Bone marrow (tissue), 2 donors: ENCODE measurements around the gene CLK2.
"Not testable (repeated sequence)": the region's sequence is repeated elsewhere in the genome, so short reads cannot be mapped to it uniquely, and the experiment has no call there.

Source experiments
- DNase-seq, 2 donors: peaks; one replicate each; lab custom pipeline; 2025; lab: John Stamatoyannopoulos, UW

CLK2 gene

DNA sequence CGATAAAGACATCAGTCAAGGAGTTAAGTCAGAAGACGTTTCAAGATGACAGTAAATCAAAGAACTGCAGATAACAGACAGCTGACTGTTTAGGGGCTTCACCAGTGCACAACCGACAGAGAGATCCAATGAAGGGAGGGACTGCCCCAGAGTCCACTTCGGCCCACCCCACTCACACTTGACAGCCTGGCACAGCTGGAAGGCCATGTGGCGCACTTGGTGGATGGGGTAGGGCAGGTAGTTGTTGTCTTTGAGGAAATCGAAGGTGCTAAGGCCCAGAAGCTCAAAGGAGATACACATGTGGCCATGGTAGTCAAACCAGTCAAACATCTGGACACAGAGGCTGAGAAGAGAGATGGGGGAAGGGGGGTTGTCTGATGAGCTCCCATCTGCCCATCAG lies 6.8 kb downstream of the CLK2 start:
- no peak for DNase-seq

DNA sequence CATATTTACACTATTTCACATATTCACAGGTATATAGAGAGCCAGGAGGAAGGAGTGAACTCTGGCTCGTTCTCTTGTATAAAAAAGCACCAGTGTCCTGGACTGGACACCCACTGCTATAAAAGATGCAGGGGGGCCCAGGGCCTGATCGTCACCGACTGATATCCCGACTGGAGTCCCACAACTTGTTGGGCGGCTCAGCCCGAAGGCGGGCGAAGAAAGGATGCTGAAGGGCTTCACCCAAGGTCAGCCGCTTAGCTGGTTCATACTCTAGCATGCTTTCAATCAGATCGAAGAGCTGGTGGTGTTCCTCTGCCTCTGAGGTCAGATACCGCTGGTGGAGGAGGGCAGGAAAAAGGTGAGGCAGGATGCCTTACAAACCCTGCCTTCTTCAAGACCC lies 10.2 kb downstream of the CLK2 start:
- no peak for DNase-seq

DNA sequence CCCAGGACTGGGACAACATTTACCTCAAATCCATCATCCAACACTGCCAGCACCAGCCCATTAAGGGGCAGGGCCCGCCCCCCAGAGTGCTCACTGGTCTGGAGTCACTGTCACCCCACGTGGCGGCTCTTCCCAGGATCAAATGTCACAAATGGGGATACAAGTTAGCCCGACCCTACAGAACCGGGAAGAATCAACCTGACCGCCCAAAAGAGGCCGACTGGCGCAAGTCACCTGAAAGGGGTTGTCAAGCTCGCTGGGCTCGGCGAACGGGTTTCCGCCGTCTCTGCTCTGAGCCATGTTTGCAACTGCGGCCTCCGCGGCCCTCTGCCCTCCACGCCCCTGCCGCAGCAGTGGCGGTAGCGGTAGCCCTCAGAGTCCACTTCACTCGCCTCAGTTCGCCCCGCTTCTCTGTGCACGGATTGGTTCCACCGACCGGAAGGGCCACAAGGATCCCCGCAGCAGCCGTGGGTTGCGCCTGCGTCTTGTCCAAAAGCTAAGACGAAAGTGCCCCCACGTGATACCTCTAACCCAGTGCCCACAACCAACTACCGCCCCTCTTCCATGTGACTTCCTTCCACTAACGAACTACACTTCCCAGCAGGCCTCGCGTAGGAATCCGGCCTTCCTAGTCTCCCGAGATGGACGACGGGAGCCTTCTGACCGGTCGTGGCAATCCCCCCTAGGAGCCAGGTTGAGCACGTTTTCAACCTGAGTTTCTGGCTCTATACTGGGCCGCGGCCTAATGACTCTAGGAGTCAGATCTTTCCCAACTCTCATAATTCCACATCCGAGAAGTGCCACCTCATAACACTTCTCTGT lies 11.2 kb downstream of the CLK2 start, which contains the start of gene SCAMP3:
TSS of gene SCAMP3 (minus strand) at position 509 of the 822 bp plus-strand sequence. CDS start at position 300, 209 bp downstream.
- peak; percentile 70 to 88 for DNase-seq

- no peak for DNase-seq
These were observed 11.8 kb downstream of the CLK2 start for GRCh38 chr1:155261493-155261851.

DNA sequence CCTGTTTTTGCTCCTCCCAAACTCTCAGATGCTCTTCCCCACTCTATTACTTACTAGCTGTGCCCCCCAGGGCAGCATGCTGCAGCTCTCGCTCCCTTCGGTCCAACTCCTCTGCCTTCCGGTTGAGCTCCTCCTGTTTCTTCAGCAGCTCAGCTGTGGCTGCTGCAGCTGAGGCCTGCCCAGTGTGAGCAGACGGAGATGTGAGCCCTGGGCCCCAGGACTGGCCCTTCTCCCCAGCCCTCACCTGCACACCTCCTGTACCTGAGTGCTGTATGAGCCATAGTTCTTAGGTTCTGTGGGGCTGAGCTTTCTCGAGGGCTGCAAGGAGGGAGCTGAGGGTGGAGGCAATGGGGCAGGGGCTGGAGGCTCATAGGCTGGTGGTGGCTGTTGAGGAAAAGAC lies 13.0 kb downstream of the CLK2 start:
- DNase-seq = no peak

- no peak for DNase-seq
These were observed 17.0 kb downstream of the CLK2 start for GRCh38 chr1:155256058-155256852.

DNA sequence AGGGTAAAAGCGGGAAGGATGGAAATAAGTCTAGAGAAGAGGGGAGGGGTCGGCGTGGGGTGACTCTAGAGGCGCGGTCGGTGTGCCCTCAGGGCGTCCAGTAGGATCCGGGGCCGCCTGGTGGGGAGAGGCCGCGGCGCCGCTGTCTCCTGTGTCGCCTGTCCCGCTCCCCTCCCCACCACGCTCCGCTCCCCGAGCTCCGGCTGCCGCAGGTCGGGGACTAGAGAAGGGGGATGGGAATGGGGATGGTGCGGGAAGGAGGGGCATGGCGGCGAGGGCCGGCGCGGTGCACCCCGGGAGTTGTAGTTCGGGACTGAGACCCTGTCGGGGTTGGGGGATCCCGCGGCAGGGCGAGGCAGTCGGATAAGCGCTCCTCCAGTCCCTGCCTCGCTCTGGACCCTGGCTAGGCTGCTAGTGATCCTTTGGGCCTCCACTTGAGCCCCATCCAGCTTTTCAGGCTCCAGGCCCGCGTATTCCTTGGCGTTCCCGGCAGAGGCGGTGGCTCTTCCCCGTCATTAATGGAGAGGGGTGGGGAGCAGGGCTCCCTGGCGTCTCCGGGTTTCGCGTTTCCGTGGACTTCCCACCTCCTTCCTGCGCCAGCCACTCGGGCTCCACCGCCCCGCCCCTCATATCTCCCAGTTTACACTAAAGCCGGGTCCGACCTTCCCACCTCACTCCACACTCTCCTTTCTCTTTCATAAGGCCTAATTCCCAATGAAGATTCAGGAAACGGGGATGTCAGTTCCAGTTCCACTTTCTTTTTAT lies 17.9 kb downstream of the CLK2 start, which contains the start of gene ENTREP3:
TSS of gene ENTREP3 (minus strand) at position 241 of the 765 bp plus-strand sequence. CDS start 606 bp downstream, outside the sequence.
- peak; percentile 46 to 73 for DNase-seq

GRCh38 chr1:155254714-155255242 lies 18.5 kb downstream of the CLK2 start:
- DNase-seq = no peak

- DNase-seq = no peak
These were observed 19.0 kb downstream of the CLK2 start for GRCh38 chr1:155254228-155254713.

DNA sequence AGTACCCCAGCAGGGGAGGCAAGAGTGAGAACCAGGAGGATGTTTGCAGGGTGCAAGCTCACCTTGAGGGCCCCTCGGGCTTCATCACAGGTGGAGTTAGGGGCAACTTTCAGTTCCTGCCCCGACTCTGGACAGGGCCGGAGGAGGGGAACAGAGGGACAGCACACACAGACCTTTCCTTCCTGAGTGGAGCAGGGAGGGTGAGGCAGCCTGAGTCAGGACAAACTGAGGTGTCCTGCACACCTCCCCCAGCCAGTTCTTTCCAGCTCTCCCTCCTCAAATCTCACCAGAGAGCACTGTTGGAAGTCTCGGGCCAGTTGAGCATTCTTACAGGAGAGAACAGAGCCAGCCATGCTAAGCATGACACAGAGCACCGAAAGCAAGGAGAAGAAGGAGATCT lies 19.5 kb downstream of the CLK2 start:
- DNase-seq = no peak

- no peak for DNase-seq
These were observed 20.1 kb downstream of the CLK2 start for GRCh38 chr1:155253208-155253607.

DNA sequence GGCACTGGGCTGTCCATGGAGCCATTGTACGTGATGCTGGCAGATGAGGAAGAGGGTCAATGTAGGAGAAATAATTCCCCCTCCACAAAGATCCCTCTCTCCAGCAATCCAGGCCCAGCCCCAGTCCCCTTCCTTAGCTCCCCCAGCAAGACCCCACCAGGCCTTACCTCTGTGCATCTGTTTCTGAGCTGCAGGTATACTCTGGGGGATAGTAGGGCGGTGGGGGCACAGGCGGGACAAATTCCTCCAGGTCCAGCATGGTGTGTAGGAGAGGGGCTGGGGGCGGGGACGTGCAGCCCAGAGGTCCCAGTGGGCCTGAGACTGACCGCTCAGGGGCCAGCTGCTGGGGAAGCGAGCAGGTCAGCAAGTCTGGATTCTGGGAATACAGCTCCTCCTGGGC lies 21.7 kb downstream of the CLK2 start:
- DNase-seq = no peak

DNA sequence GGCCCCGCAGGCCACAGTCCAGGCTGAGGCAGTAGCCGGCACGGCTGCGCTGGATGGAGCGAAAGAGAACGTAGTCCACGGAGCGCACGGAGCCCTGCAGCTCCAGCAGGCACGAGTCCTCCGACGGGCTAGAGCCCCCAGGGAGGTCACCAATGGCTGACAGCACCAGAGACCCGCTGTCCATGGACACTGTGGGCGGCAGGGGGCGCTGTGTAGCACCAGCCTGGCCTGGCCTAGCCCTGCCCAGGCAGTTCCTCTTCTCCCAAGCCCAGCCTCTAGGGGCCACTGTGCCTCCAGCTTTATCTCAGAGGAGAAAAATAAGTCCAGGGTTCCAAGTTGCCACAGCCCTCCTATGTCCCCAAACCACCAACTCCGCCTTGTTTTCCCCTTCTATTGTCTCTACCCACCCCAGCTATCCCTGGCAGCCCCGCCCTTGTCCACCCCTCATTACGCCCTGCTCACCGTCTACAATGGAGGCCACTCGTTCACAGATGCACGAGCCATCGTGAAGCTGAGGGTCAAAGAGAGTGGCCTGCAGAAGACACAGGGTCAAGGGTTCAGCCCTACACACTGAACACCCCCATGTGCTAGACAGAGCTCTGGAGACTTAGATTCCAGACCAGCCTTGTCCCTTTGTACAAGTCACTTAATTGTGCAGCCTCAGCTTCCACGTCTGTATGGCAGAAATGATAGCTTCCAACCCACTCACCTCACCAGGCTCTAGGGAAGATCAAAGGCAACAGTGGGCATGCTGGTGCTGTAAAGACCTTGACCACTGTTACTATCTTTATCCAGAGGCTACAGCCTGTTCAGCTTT lies 22.5 kb downstream of the CLK2 start:
- DNase-seq = peak; percentile 80 to 96

DNA sequence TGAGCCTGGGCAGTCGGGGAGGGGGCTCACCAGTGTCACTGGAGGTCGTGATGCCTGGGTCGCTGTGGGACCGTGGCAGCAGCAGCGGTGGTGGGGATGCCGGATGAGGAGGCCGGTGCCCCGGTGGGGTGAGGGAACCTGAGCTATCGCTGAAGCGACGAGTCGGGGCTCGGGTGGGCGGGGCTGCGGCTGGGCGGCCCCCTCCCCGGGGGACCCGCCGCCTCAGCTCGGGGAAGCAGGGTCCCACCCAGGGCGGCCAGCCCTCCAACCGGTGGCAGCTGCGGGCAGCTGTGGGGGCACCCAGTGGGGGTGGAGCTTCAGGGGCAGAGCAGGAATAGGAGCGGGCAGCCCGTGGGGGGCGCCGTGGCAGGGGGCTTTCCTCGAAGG lies 23.1 kb downstream of the CLK2 start:
- DNase-seq = no peak

DNA sequence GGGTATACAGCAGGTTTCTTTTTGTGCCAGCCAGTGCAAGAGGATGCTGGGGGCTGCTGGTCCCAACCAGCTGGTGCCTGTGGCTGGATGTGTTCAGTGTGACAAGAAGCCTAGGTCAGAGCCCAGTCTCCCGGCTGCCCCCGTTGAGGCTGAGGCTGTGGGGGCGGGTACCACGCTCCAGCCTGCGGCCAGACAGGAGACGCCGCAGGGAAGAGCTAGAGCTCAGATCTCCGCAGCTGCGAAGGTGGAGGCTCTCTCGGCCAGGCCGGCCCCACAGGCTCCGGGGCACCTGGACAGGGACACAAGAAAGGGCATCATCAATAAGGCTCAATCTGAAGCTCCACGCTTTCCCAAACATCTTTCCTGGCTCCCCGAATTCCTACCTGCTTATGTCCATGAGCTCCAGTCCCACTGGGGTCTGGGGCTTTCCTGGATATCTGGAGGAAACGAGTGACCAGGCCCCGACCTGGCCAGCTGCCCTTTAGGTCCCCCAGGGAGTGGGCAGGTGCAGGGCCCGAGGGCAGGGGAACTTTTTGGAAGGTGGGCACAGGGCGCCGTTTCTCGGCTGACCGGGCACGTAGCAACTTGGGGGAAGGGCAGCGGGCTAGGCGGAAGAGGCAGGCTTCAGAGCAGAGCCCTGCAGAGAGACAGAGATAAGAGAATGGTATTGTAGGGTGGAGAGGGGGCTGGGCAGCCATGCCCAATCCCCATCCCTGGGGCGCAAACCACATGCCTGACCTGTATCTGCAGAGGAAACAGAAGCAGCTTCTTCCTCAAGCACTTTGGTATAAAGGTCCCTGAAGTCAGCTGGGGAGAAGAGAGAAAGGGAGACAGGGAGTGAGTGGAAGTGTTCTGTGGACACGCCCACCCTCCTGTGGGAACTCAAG lies 25.4 kb downstream of the CLK2 start:
- no peak for DNase-seq

GRCh38 chr1:155246796-155247195 lies 26.5 kb downstream of the CLK2 start:
- not testable (repeated sequence) for DNase-seq

DNA sequence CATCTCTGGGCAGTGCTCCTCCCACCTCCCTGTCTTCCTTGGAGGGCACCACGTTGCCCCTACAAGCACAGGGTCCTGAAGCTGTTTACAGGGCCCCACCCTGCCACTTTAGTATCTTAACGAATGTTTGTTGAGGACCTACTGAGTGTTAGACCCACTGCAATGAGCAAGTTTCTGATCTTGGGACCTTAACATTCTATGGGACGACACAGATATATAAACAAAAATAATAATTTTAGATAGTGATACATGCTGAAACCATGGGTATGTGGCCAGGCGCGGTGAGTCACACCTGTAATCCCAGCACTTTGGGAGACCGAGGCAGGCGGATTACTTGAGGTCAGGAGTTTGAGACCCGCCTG lies 28.2 kb downstream of the CLK2 start:
- DNase-seq = no peak

GRCh38 chr1:155244368-155245162 lies 28.7 kb downstream of the CLK2 start:
- peak; percentile 78 to 98 for DNase-seq

- no peak for DNase-seq
These were observed 30.4 kb downstream of the CLK2 start for GRCh38 chr1:155242805-155243358.
